Measurements from ENCODE around the gene CCSER2. TPM values are rescaled to one million over a fixed set of nuclear protein-coding genes. Genes with fewer than 3 reads are reported as not detected.
A peak's percentile ranks its signal among the peaks of the same experiment; 100 is the strongest.
"Not testable (repeated sequence)": the region's sequence is repeated elsewhere in the genome, so short reads cannot be mapped to it uniquely, and the experiment has no call there.

CCSER2 gene
- total RNA-seq, 2 donors from 2014 or later, result 73.1 to 74.1 TPM

GRCh38 chr10:84336406-84337090, 8.2 kb downstream of the CCSER2 start:
- no peak for ATAC-seq
- Mint-ChIP-seq H3K27ac (no peak overlapping the region), H3K36me3 (peaks cover 3 to 4% of the 10 kb centered on the region in 2 donors), H3K9me3 (no peaks in the 10 kb centered on the region)
- no peak for DNase-seq (ENCODE audit: low spot score in 2 of 2)

GRCh38 chr10:84337199-84337598, 8.8 kb downstream of the CCSER2 start:
- ATAC-seq (no peak), DNase-seq (ENCODE audit: low spot score in 2 of 2) (no peak)
- no peaks in the 10 kb centered on the region for H3K9me3 Mint-ChIP-seq
- no peak overlapping the region for H3K27ac Mint-ChIP-seq
- peaks cover 4 to 7% of the 10 kb centered on the region in 2 donors for H3K36me3 Mint-ChIP-seq

GRCh38 chr10:84339025-84339424, 10.6 kb downstream of the CCSER2 start:
- no peaks in the 10 kb centered on the region for H3K9me3 Mint-ChIP-seq
- ATAC-seq, result no peak
- peak overlapping the region in 1 of 2 donors; percentile 61 for H3K27ac Mint-ChIP-seq
- H3K36me3 Mint-ChIP-seq, result peaks cover 4 to 7% of the 10 kb centered on the region in 2 donors
- no peak for DNase-seq (ENCODE audit: low spot score in 2 of 2)

- peaks cover 11 to 13% of the 10 kb centered on the region in 2 donors for H3K36me3 Mint-ChIP-seq
- ATAC-seq, result no peak
- no peak for DNase-seq (ENCODE audit: low spot score in 2 of 2)
- H3K27ac Mint-ChIP-seq, result no peak overlapping the region
- H3K9me3 Mint-ChIP-seq, result no peaks in the 10 kb centered on the region
Observed at GRCh38 chr10:84340187-84340586, 11.8 kb downstream of the CCSER2 start.

GRCh38 chr10:84340632-84341537, 12.5 kb downstream of the CCSER2 start:
- Mint-ChIP-seq H3K9me3 (no peaks in the 10 kb centered on the region), H3K27ac (peak overlapping the region; percentile 61 to 84), H3K36me3 (peaks cover 11 to 14% of the 10 kb centered on the region in 2 donors)
- no peak for DNase-seq (ENCODE audit: low spot score in 2 of 2)
- no peak for ATAC-seq

- Mint-ChIP-seq H3K27ac (peak overlapping the region; percentile 61 to 84), H3K36me3 (peaks cover 11 to 17% of the 10 kb centered on the region in 2 donors), H3K9me3 (no peaks in the 10 kb centered on the region)
- DNase-seq (ENCODE audit: low spot score in 2 of 2) (peak in 1 of 2 donors; percentile 23), ATAC-seq (peak; percentile 30 to 63)
Observed at GRCh38 chr10:84341538-84341856, 13.1 kb downstream of the CCSER2 start.

GRCh38 chr10:84341983-84342382, 13.6 kb downstream of the CCSER2 start:
- no peak for DNase-seq (ENCODE audit: low spot score in 2 of 2)
- Mint-ChIP-seq H3K36me3 (peaks cover 11 to 22% of the 10 kb centered on the region in 2 donors), H3K27ac (peak overlapping the region; percentile 61 to 84), H3K9me3 (no peaks in the 10 kb centered on the region)
- peak; percentile 12 to 67 for ATAC-seq

GRCh38 chr10:84342584-84342983, 14.2 kb downstream of the CCSER2 start:
- no peaks in the 10 kb centered on the region for H3K9me3 Mint-ChIP-seq
- peak overlapping the region; percentile 2 to 84 for H3K27ac Mint-ChIP-seq
- H3K36me3 Mint-ChIP-seq, result peaks cover 11 to 23% of the 10 kb centered on the region in 2 donors
- DNase-seq (ENCODE audit: low spot score in 2 of 2) (no peak), ATAC-seq (peak; percentile 38 to 67)

GRCh38 chr10:84343831-84344230, 15.4 kb downstream of the CCSER2 start:
- peaks cover 11 to 31% of the 10 kb centered on the region in 2 donors for H3K36me3 Mint-ChIP-seq
- no peak overlapping the region for H3K27ac Mint-ChIP-seq
- no peaks in the 10 kb centered on the region for H3K9me3 Mint-ChIP-seq
- DNase-seq (ENCODE audit: low spot score in 2 of 2) (no peak), ATAC-seq (no peak)

- Mint-ChIP-seq H3K27ac (peak overlapping the region in 1 of 2 donors; percentile 29), H3K9me3 (no peaks in the 10 kb centered on the region), H3K36me3 (peaks cover 11 to 31% of the 10 kb centered on the region in 2 donors)
- ATAC-seq (peak in 1 of 2 donors; percentile 68), DNase-seq (ENCODE audit: low spot score in 2 of 2) (no peak)
Observed at GRCh38 chr10:84344526-84344925, 16.1 kb downstream of the CCSER2 start.

GRCh38 chr10:84347575-84348002, 19.2 kb downstream of the CCSER2 start:
- ATAC-seq; DNase-seq (ENCODE audit: low spot score in 2 of 2); H3K27ac Mint-ChIP-seq; H3K9me3 Mint-ChIP-seq: not testable (repeated sequence)
- H3K36me3 Mint-ChIP-seq, result peaks cover 7 to 24% of the 10 kb centered on the region in 2 donors

GRCh38 chr10:84348447-84348846, 20.1 kb downstream of the CCSER2 start:
- ATAC-seq, result no peak
- DNase-seq (ENCODE audit: low spot score in 2 of 2), result no peak
- peaks cover 7 to 24% of the 10 kb centered on the region in 2 donors for H3K36me3 Mint-ChIP-seq
- H3K9me3 Mint-ChIP-seq, result no peaks in the 10 kb centered on the region
- H3K27ac Mint-ChIP-seq, result no peak overlapping the region

- no peaks in the 10 kb centered on the region for H3K9me3 Mint-ChIP-seq
- DNase-seq (ENCODE audit: low spot score in 2 of 2) (no peak), ATAC-seq (no peak)
- H3K36me3 Mint-ChIP-seq, result peaks cover 7 to 24% of the 10 kb centered on the region in 2 donors
- H3K27ac Mint-ChIP-seq, result no peak overlapping the region
Observed at GRCh38 chr10:84348860-84349259, 20.5 kb downstream of the CCSER2 start.

- H3K36me3 Mint-ChIP-seq, result peaks cover 0 to 8% of the 10 kb centered on the region in 2 donors
- peak; percentile 61 to 69 for DNase-seq (ENCODE audit: low spot score in 2 of 2)
- no peak overlapping the region for H3K27ac Mint-ChIP-seq
- no peaks in the 10 kb centered on the region for H3K9me3 Mint-ChIP-seq
- ATAC-seq, result peak; percentile 85 to 94
Observed at GRCh38 chr10:84352251-84352842, 24.0 kb downstream of the CCSER2 start.

GRCh38 chr10:84353052-84353803, 24.8 kb downstream of the CCSER2 start:
- ATAC-seq (no peak), DNase-seq (ENCODE audit: low spot score in 2 of 2) (no peak)
- no peak overlapping the region for H3K27ac Mint-ChIP-seq
- H3K9me3 Mint-ChIP-seq, result no peaks in the 10 kb centered on the region
- peaks cover 0 to 3% of the 10 kb centered on the region in 2 donors for H3K36me3 Mint-ChIP-seq

- H3K36me3 Mint-ChIP-seq, result no peaks in the 10 kb centered on the region
- DNase-seq (ENCODE audit: low spot score in 2 of 2), result no peak
- no peak for ATAC-seq
- H3K9me3 Mint-ChIP-seq, result no peaks in the 10 kb centered on the region
- H3K27ac Mint-ChIP-seq, result peak overlapping the region in 1 of 2 donors; percentile 0
Observed at GRCh38 chr10:84354623-84355022, 26.2 kb downstream of the CCSER2 start.

Measured in activated naive CD4-positive, alpha-beta T cell treated with anti-CD3 and anti-CD28 coated beads, Interleukin-2, amount 50 U/mL, for 72 hours (primary cell).